Spleen (tissue), 7 donors: ENCODE measurements around the gene BNC2.

Experiments used
- CTCF ChIP-seq, 11 experiments: fragments of 200-600 bp in 7 of 11; fragments of 450-650 bp in 4 of 11; sonication (generic) in 4 of 11; IDR thresholded peaks in 8 of 11; conservative IDR thresholded peaks in 3 of 11; 1 replicate in 7 of 11; 2 replicates in 4 of 11; pipeline versions ENCODE4 v1.4.0 to v1.8.0; 2016 to 2021; ENCODE audit warnings: antibody characterized with exemption in 11 of 11, inconsistent platforms in 4 of 11, mild to moderate bottlenecking in 1 of 11
- POLR2A ChIP-seq, 3 donors: fragments of 450-650 bp; IDR thresholded peaks; one replicate each; pipeline ENCODE4 v1.5.1; 2017; ENCODE audit warnings: antibody characterized with exemption in 3 of 3, mild to moderate bottlenecking in 1 of 3
- donor health status: DM: no; HTN: no; CAD: no; lungs with moderate emphysema.
- donor health status: DM: no; HTN: no; CAD: no.
- donor health status: DM: no; HTN: no; CAD: no.

DNA sequence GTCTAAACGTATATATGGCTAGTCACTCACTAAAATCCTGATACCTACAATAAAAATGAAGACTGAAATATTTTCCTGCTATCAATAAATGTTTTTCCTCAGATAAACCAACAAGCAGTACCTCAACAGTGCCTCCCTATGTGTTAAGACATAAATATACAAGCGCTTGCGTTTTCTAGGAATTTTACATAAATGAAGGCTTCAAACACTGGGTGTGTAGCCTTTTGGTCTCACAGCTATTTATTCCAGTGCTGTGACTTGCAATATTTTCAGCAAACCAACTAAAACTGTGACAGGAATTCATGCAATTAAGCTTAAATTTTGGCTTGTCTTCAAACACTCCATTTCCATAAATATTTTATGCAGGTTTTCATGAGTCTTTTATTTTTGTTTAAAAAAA lies 437.0 kb downstream of the BNC2 start:
- no peak for TF ChIP-seq CTCF (IDR thresholded peaks at IDR 0.05 in 8 of 11, conservative IDR thresholded peaks at IDR 0.05 in 3 of 11)
- no peak for TF ChIP-seq POLR2A (IDR thresholded peaks at IDR 0.05)
